ENCODE results near the gene RAB37.

The RAB37 gene

GRCh38 chr17:74782571-74782970 is 45.5 kb downstream of the RAB37 start:
- DNase-seq = no peak

- DNase-seq = no peak
These were observed 47.2 kb downstream of the RAB37 start for GRCh38 chr17:74784125-74784810.

GRCh38 chr17:74785096-74785980 is 48.3 kb downstream of the RAB37 start:
- no peak for DNase-seq

- no peak for DNase-seq
These were observed 48.9 kb downstream of the RAB37 start for GRCh38 chr17:74785981-74786360.

- no peak for DNase-seq
These were observed 49.5 kb downstream of the RAB37 start for GRCh38 chr17:74786431-74787055.

GRCh38 chr17:74790161-74791058 is 53.4 kb downstream of the RAB37 start:
- no peak for DNase-seq

GRCh38 chr17:74792586-74793105 is 55.6 kb downstream of the RAB37 start:
- no peak for DNase-seq

- DNase-seq = no peak
These were observed 58.4 kb downstream of the RAB37 start for GRCh38 chr17:74795327-74796020.

- DNase-seq = no peak
These were observed 59.2 kb downstream of the RAB37 start for GRCh38 chr17:74796211-74796610.

GRCh38 chr17:74796866-74797265 is 59.8 kb downstream of the RAB37 start:
- no peak for DNase-seq

All from NCI-H2107 (cell line).